Measurements from ENCODE around the gene ANO3. TPM values are rescaled to one million over a fixed set of nuclear protein-coding genes. Genes with fewer than 3 reads are reported as not detected.

ANO3 gene
- total and polyA plus RNA-seq, 2 of the 4 experiments (the other 2 are of a cell fraction), result 0.02 to 0.18 TPM

GRCh38 chr11:26608507-26609146 is 276.7 kb downstream of the ANO3 start:
- BruUV-seq (replicated peaks), result no TSS peak
- in situ Hi-C loops (cut with MboI; ENCODE audit: low sequenced_read_pairs), result no loop called here
- POLR2A ChIA-PET (ENCODE audit: unreplicated experiment), result no interaction called here

More at GRCh38 chr11:26608507-26609146, 276.7 kb downstream of the ANO3 start:
- 61% methylated on average over 4 of the region's 9 CpGs; no CpG with 5 or more reads in 1 of the 2 experiments for WGBS, 2 experiments (ENCODE audit: extremely low coverage in 2 of 2, insufficient read length in 1 of 2)
- Histone ChIP-seq H2AK5ac (ENCODE audit: low read depth, low read length) (no peak overlapping the region), H3K79me1 (ENCODE audit: low read depth in 1 of 2, low read length in 2 of 2) (no peaks in the 10 kb centered on the region), H3K23ac (ENCODE audit: low read depth, low read length) (no peak overlapping the region), H2BK20ac (ENCODE audit: low read depth, low read length) (no peak overlapping the region), H2AFZ (replicated peaks; ENCODE audit: low read length, poor library complexity) (no peak overlapping the region), H4K5ac (ENCODE audit: low read depth, low read length) (no peak overlapping the region), H4K91ac (ENCODE audit: insufficient read depth, low read depth, low read length) (no peak overlapping the region), H3K14ac (replicated peaks; ENCODE audit: low read depth, low read length) (no peak overlapping the region), H3K4ac (ENCODE audit: low read depth, low read length) (no peak overlapping the region), H4K20me1 (ENCODE audit: insufficient read depth, low read length) (no peaks in the 10 kb centered on the region), H3K9me3 (ENCODE audit: control insufficient read depth, insufficient read depth, low read length) (no peaks in the 10 kb centered on the region), H2BK120ac (ENCODE audit: low read depth, low read length) (no peak overlapping the region), H3K36me3 (ENCODE audit: control insufficient read depth, insufficient read depth, low read length) (no peaks in the 10 kb centered on the region), H2BK5ac (ENCODE audit: low read depth, low read length, poor library complexity, severe bottlenecking) (no peak overlapping the region), H3K9ac (ENCODE audit: low read depth, low read length) (no peak overlapping the region), H3K27ac (ENCODE audit: insufficient read depth, low read length) (no peak overlapping the region), H3K27me3 (ENCODE audit: control insufficient read depth, insufficient read depth, low read length) (no peaks in the 10 kb centered on the region), H3K56ac (ENCODE audit: extremely low read depth, insufficient read depth, low read length) (no peak overlapping the region), H2BK15ac (ENCODE audit: low read depth, low read length) (no peak overlapping the region), H3K4me1 (ENCODE audit: control insufficient read depth, insufficient read depth, low read length) (no peaks in the 10 kb centered on the region), H3K4me3 (ENCODE audit: insufficient read depth, low read depth, low read length) (no peak overlapping the region), H3K9me1 (ENCODE audit: insufficient read depth, low read length) (no peaks in the 10 kb centered on the region), H2AK9ac (replicated peaks; ENCODE audit: low read depth, low read length, poor library complexity) (no peak overlapping the region), H3K18ac (ENCODE audit: low read depth, low read length) (no peak overlapping the region), H4K8ac (ENCODE audit: low read depth in 2 of 2, low read length in 2 of 2) (no peak overlapping the region), H3K4me2 (ENCODE audit: low read depth, low read length) (no peak overlapping the region)
- intact Hi-C loops (cut with micrococcal nuclease) (no loop called here), dilution Hi-C loops (cut with HindIII; ENCODE audit: low sequenced_read_pairs, unreplicated experiment) (no loop called here)
- CTCF ChIA-PET, result no interaction called here
- no peak for ATAC-seq (ENCODE audit: low read depth)
- no peak for DNase-seq
- TF ChIP-seq CTCF (conservative IDR thresholded peaks at IDR 0.05; ENCODE audit: low read depth, low read length) (no peak), RFX5 (IDR thresholded peaks at IDR 0.05; ENCODE audit: low read depth, low read length) (no peak), MAZ (IDR thresholded peaks at IDR 0.05; ENCODE audit: borderline replicate concordance, low read depth, low read length) (no peak), SMC3 (IDR thresholded peaks at IDR 0.05; ENCODE audit: low read depth, low read length) (no peak), NFE2L2 (IDR thresholded peaks at IDR 0.05; ENCODE audit: low read depth, low read length) (no peak), MXI1 (IDR thresholded peaks at IDR 0.05; ENCODE audit: borderline replicate concordance, low read depth, low read length) (no peak), ELK1 (IDR thresholded peaks at IDR 0.05; ENCODE audit: borderline replicate concordance, low read depth, low read length) (no peak), BHLHE40 (IDR thresholded peaks at IDR 0.05; ENCODE audit: low read depth, low read length) (no peak), POLR2A (IDR thresholded peaks at IDR 0.05; ENCODE audit: low read depth, low read length) (no peak)
- TF ChIP-seq, protein P1, sequence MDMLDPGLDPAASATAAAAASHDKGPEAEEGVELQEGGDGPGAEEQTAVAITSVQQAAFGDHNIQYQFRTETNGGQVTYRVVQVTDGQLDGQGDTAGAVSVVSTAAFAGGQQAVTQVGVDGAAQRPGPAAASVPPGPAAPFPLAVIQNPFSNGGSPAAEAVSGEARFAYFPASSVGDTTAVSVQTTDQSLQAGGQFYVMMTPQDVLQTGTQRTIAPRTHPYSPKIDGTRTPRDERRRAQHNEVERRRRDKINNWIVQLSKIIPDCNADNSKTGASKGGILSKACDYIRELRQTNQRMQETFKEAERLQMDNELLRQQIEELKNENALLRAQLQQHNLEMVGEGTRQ (IDR thresholded peaks at IDR 0.05; ENCODE audit: low read depth, low read length), result no peak
